Measurements from ENCODE around the gene SERBP1. TPM values are rescaled to one million over a fixed set of nuclear protein-coding genes. Genes with fewer than 3 reads are reported as not detected.
A peak's percentile ranks its signal among the peaks of the same experiment; 100 is the strongest.

SERBP1 gene
- total RNA-seq, 1 donor from 2014 or later = 247 TPM

DNA sequence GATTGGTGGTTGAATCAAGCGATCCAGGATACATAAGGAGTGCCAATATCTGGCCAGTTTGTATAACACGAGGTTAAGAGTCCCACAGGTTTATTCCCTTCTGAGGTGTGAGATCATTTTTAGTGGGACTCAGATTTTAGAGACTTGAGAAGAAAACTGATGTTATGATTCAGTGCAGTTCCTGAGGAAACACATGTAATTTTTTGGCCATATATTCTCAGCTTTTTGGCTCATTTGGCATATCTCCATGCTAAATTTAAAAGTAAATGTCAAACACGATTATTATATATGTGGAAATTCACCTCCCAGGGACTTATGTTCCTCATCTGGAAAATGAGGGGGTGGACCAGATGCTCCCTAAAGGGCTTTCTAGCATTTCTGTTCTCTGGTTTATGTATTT is 39.2 kb upstream of the SERBP1 start:
- no peak for DNase-seq (ENCODE audit: low read depth)
- no peak overlapping the region for H3K4me3 ChIP-seq (ENCODE audit: low read depth, low read length)
- TF ChIP-seq, protein P1, sequence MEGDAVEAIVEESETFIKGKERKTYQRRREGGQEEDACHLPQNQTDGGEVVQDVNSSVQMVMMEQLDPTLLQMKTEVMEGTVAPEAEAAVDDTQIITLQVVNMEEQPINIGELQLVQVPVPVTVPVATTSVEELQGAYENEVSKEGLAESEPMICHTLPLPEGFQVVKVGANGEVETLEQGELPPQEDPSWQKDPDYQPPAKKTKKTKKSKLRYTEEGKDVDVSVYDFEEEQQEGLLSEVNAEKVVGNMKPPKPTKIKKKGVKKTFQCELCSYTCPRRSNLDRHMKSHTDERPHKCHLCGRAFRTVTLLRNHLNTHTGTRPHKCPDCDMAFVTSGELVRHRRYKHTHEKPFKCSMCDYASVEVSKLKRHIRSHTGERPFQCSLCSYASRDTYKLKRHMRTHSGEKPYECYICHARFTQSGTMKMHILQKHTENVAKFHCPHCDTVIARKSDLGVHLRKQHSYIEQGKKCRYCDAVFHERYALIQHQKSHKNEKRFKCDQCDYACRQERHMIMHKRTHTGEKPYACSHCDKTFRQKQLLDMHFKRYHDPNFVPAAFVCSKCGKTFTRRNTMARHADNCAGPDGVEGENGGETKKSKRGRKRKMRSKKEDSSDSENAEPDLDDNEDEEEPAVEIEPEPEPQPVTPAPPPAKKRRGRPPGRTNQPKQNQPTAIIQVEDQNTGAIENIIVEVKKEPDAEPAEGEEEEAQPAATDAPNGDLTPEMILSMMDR (IDR thresholded peaks at IDR 0.05; ENCODE audit: insufficient read depth, low read length, severe bottlenecking) = no peak
- H3K36me3 ChIP-seq (ENCODE audit: control insufficient read depth, insufficient read depth, low read length) = no peaks in the 10 kb centered on the region
- H3K27me3 ChIP-seq (ENCODE audit: control insufficient read depth, insufficient read depth, low read length) = no peaks in the 10 kb centered on the region
- FAIRE-seq = no peak

DNA sequence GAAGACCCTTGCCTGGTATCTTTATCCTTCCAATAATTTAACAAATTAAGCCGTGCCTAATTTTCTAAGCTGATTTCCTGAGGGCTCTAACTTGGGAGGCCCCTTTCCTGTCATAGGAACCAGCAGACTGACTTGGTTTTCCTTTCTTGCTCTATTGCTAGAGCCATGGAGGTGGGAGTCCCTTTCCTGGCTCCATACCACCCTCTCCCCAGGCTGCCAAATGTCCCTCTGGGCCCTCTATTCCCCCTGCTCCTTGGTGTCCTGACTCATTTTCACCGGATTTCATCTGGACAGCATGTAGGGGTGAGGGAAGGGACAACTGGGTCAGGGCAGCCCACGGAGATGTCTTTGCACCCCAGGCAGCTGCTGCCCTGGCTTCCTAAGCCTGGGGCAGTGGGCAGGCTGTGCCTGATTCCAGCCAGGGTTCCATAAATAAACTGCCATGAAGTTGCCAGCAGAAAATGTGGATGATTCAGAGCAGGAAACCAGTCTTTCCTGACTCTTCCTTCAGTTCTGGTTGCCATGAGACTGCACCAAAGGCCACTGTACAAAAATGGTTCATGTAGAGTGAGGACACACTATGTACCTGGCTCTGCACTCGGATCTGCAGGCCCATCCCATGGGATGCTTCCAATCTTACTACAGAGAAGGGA is 38.0 kb upstream of the SERBP1 start:
- TF ChIP-seq, protein P1 (IDR thresholded peaks at IDR 0.05; ENCODE audit: insufficient read depth, low read length, severe bottlenecking) = no peak
- Histone ChIP-seq H3K4me3 (ENCODE audit: low read depth, low read length) (no peak overlapping the region), H3K27me3 (ENCODE audit: control insufficient read depth, insufficient read depth, low read length) (no peaks in the 10 kb centered on the region), H3K36me3 (ENCODE audit: control insufficient read depth, insufficient read depth, low read length) (no peaks in the 10 kb centered on the region)
- no peak for FAIRE-seq
- DNase-seq (ENCODE audit: low read depth) = peak; percentile 77

DNA sequence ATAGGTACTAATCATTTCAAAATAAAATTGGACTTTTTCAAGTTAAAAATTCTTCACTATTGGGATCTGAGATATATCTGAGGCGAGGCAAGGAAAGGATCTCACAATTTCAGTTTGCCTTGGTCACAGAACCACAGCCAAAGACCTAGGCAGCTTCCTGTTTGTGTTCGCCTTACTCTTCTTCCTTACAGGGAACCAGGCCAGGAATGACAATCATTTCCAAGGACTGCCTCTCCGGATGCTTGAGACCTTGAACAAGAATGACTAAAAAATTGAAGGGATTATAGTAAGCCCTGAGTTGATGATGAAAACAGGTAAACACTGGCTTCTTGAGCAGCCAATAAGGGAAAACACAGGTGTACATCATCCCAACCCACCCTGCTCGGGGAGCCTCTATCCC is 35.2 kb upstream of the SERBP1 start:
- TF ChIP-seq, protein P1 (IDR thresholded peaks at IDR 0.05; ENCODE audit: insufficient read depth, low read length, severe bottlenecking) = no peak
- FAIRE-seq = no peak
- DNase-seq (ENCODE audit: low read depth) = no peak
- Histone ChIP-seq H3K36me3 (ENCODE audit: control insufficient read depth, insufficient read depth, low read length) (no peaks in the 10 kb centered on the region), H3K27me3 (ENCODE audit: control insufficient read depth, insufficient read depth, low read length) (no peaks in the 10 kb centered on the region), H3K4me3 (ENCODE audit: low read depth, low read length) (no peak overlapping the region)

DNA sequence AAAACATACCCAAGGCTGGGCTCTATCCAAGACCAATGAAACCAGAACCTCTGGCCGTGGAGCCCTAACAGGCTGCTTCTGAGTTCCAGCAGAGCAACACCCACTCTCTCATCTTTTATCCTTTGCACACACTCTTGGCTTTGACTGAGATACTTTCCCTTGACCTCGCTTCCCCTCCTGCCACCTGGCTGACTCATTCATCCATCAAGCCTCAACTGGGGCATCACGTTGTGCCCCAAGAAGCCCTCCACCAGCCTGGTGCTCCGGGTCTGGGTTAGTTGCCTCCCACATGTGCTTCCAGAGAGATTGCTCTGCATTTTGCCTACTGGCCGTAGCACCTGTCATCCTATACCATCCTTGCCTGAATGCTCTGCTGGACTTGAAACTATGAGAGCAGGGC is 34.5 kb upstream of the SERBP1 start:
- H3K4me3 ChIP-seq (ENCODE audit: low read depth, low read length) = no peak overlapping the region
- FAIRE-seq = no peak
- no peaks in the 10 kb centered on the region for H3K27me3 ChIP-seq (ENCODE audit: control insufficient read depth, insufficient read depth, low read length)
- no peaks in the 10 kb centered on the region for H3K36me3 ChIP-seq (ENCODE audit: control insufficient read depth, insufficient read depth, low read length)
- no peak for DNase-seq (ENCODE audit: low read depth)
- TF ChIP-seq, protein P1 (IDR thresholded peaks at IDR 0.05; ENCODE audit: insufficient read depth, low read length, severe bottlenecking) = no peak

DNA sequence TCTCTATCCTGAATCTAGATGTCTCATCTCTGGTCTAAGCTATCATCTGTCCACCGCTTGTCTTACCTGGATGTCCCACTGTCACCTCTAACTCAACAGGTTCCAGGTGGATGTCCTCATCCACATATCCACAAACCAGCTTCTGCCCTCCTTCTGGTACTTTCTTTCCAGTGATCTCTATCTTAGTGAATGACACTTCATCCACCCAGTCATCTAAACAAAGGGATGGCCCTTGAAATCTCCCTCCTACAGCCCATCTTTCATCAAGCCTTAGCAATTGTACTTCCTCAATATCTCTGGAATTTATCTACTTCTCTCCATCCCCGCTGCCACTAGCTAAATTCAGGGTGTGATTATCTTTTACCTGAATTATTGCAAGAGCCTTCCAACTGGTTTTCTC is 33.9 kb upstream of the SERBP1 start:
- TF ChIP-seq, protein P1 (IDR thresholded peaks at IDR 0.05; ENCODE audit: insufficient read depth, low read length, severe bottlenecking) = no peak
- no peaks in the 10 kb centered on the region for H3K27me3 ChIP-seq (ENCODE audit: control insufficient read depth, insufficient read depth, low read length)
- no peaks in the 10 kb centered on the region for H3K36me3 ChIP-seq (ENCODE audit: control insufficient read depth, insufficient read depth, low read length)
- DNase-seq (ENCODE audit: low read depth) (no peak), FAIRE-seq (peak; percentile 58)
- no peak overlapping the region for H3K4me3 ChIP-seq (ENCODE audit: low read depth, low read length)
